MCF 10A (cell line): ENCODE results near the gene STAC3. TPM values are rescaled to one million over a fixed set of nuclear protein-coding genes. Genes with fewer than 3 reads are reported as not detected.

Experiments used
- BruUV-seq: library from RNA; stranded (reverse); fragments of 400-500 nt; replicated peaks from 2 replicates; lab custom pipeline; 2021; lab: Mats Ljungman, UMichigan
- CTCF ChIA-PET: fragments of 300-600 bp; sonication (Branson Sonifier 250); formaldehyde crosslinking; extraction: SDS; loops from one replicate; lab custom pipeline; 2021; ENCODE audit warnings: antibody characterized with exemption, inconsistent platforms; lab: Yijun Ruan, JAX
- POLR2A ChIA-PET: fragments of 300-600, 350-650 bp; sonication (Branson Sonifier 250); formaldehyde crosslinking; extraction: SDS; loops from one replicate; lab custom pipeline; 2020; ENCODE audit warnings: antibody characterized with exemption, inconsistent platforms; lab: Yijun Ruan, JAX
- DNase-seq: peaks from one replicate; pipeline ENCODE4 v3.0.0-alpha.2; 2018; ENCODE audit not compliant: unreplicated experiment
- H3K27ac Mint-ChIP-seq: one replicate; pipeline ENCODE4 v1.8.0; 2022; ENCODE audit warnings: mild to moderate bottlenecking, low read depth, mixed read lengths; ENCODE audit not compliant: unreplicated experiment
- H3K27me3 Mint-ChIP-seq: one replicate; pipeline ENCODE4 v1.8.0; 2022; ENCODE audit warnings: mixed read lengths; ENCODE audit not compliant: insufficient read depth, unreplicated experiment
- H3K36me3 Mint-ChIP-seq: one replicate; pipeline ENCODE4 v1.8.0; 2022; ENCODE audit warnings: mild to moderate bottlenecking, moderate library complexity, mixed read lengths; ENCODE audit not compliant: insufficient read depth, unreplicated experiment
- H3K4me1 Mint-ChIP-seq: one replicate; pipeline ENCODE4 v1.8.0; 2022; ENCODE audit warnings: mixed read lengths; ENCODE audit not compliant: insufficient read depth, unreplicated experiment
- H3K4me3 Mint-ChIP-seq: one replicate; pipeline ENCODE4 v1.8.0; 2022; ENCODE audit warnings: mild to moderate bottlenecking, moderate library complexity, mixed read lengths; ENCODE audit not compliant: unreplicated experiment
- H3K9me3 Mint-ChIP-seq: one replicate; pipeline ENCODE4 v1.8.0; 2022; ENCODE audit warnings: mixed read lengths; ENCODE audit not compliant: unreplicated experiment
- CTCF ChIP-seq: fragments of 200-600 bp; IDR thresholded peaks from one replicate; pipeline ENCODE4 v1.8.0; 2022; ENCODE audit warnings: antibody characterized with exemption, mild to moderate bottlenecking; ENCODE audit not compliant: unreplicated experiment
- intact Hi-C: fragments of 100-400 bp; cut with micrococcal nuclease; formaldehyde crosslinking; loops from 2 replicates; pipeline ENCODE4 v1.14.1; 2022
- total RNA-seq: library from RNA; stranded (reverse); gene quantifications from 2 replicates; pipeline ENCODE4 v1.2.3, GENCODE V29; 2022

STAC3 gene
- total RNA-seq, 1 experiment from 2014 or later = 2.8 TPM

DNA sequence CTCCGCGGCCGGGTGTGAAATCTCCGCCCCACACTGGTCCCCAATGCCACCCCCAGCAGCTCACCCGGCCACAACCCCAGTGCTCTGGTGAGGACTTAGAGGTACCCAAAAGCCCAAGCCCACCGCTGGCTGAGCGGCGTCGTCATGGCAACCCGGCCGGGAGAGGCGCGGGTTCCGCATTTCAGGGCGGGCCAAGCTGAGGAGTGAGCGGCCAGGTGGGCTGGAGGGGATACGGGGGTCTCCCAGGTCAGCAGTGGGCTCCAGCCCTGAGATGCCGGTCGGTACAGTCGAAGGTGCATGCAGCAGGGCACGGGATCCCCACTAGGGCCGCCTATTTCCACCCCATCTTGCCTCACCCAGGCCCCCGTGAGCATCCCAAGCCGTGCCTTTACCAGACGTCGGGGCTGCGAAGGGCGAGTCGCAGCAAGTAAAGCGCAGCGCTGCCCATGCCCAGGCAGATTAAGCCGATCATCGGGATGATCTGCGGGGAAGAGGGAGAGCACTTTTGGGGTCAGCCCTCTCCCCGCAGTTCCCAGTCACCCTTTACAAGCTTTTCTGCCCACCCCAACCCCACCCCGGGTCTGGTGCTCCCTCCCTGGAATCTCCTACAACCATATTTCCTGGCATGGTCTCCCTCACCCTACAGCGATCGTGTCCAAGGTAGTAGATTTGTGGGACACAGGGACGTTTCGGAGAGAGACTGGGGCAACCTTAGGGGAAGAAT, 14.6 kb downstream of the STAC3 start:
- intact Hi-C loops = no loop called here
- H3K27me3 Mint-ChIP-seq = no peaks in the 10 kb centered on the region
- no peak for DNase-seq
- TF ChIP-seq CTCF = no peak
- peaks cover 40% of the 10 kb centered on the region for H3K36me3 Mint-ChIP-seq
- no peak overlapping the region for H3K4me3 Mint-ChIP-seq
- ChIA-PET POLR2A (no interaction called here), CTCF (interaction anchor here (0.6 to 9.8 kb wide), 3 partner anchors 25 to 911 kb away, joined by 3 to 188 read pairs (median 3); no protein-coding TSS in a partner anchor)
- no TSS peak for BruUV-seq
- peaks cover 33% of the 10 kb centered on the region for H3K4me1 Mint-ChIP-seq
- H3K9me3 Mint-ChIP-seq = no peaks in the 10 kb centered on the region
- no peak overlapping the region for H3K27ac Mint-ChIP-seq

- peaks cover 47% of the 10 kb centered on the region for H3K36me3 Mint-ChIP-seq
- no peak overlapping the region for H3K27ac Mint-ChIP-seq
- no peak for TF ChIP-seq CTCF
- no peak for DNase-seq
- intact Hi-C loops = no loop called here
- H3K4me1 Mint-ChIP-seq = peaks cover 32% of the 10 kb centered on the region
- BruUV-seq = no TSS peak
- no peaks in the 10 kb centered on the region for H3K9me3 Mint-ChIP-seq
- ChIA-PET POLR2A (no interaction called here), CTCF (no interaction called here)
- H3K4me3 Mint-ChIP-seq = no peak overlapping the region
- no peaks in the 10 kb centered on the region for H3K27me3 Mint-ChIP-seq
Measured at GRCh38 chr12:57235728-57236131, 15.3 kb downstream of the STAC3 start.

DNA sequence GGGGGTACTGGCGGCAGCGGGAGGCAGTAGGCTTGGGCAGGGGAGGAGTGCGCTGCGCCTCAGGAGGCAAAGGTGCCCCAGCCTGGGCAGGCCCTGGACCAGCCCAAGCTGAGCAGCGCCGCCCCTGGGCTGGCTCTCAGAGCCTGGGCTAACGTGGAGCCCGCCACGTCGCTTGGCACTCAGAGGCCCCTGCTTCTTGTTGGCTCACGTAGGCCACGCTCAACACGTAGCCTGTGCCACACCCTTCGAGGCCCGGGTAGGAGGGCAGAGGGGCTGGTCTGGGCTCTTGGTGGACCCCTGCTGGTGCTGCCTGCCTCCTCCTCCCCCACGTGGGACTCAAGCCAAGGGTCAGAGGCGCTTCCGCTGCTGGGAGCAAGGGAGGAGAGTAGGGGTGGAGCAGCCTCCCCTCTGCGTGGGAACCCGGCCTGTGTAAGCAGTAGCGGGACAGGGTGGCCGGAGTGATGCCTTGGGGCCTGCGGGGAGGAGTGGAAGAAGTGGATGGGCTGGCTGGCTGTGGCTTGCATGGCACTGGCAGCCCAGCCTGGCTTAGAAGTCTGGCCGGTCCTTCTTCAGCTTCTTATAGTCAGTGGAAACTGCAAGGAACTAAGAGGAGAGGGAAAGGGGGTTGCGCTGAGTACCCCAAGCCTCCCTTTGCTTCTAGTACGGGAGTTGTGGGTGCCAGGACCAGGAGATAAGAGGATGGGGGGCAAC, 15.8 kb downstream of the STAC3 start:
- CTCF ChIA-PET = no interaction called here
- intact Hi-C loops = no loop called here

More for the DNA sequence above, 15.8 kb downstream of the STAC3 start:
- Mint-ChIP-seq H3K27ac (no peak overlapping the region), H3K27me3 (no peaks in the 10 kb centered on the region), H3K36me3 (peaks cover 52% of the 10 kb centered on the region), H3K4me1 (peaks cover 32% of the 10 kb centered on the region), H3K9me3 (no peaks in the 10 kb centered on the region), H3K4me3 (no peak overlapping the region)
- no peak for DNase-seq
- no TSS peak for BruUV-seq
- POLR2A ChIA-PET = no interaction called here
- TF ChIP-seq CTCF = no peak
